Ishikawa (cell line): ENCODE results near the gene EXOC6.

ENCODE experiments used
- EGR1 ChIP-seq: IDR thresholded peaks from 2 replicates; pipeline ENCODE4 v1.6.1; 2012
- EP300 ChIP-seq: IDR thresholded peaks from 2 replicates; pipeline ENCODE4 v1.6.1; 2012; ENCODE audit warnings: borderline replicate concordance
- FOXM1 ChIP-seq: IDR thresholded peaks from 2 replicates; pipeline ENCODE4 v1.6.1; 2012; ENCODE audit warnings: low read depth, borderline replicate concordance
- RAD21 ChIP-seq: IDR thresholded peaks from 2 replicates; pipeline ENCODE4 v1.6.1; 2012; ENCODE audit warnings: low read depth
- TAF1 ChIP-seq: IDR thresholded peaks from 2 replicates; pipeline ENCODE4 v1.6.1; 2012; ENCODE audit warnings: low read depth, mild to moderate bottlenecking
- YY1 ChIP-seq: IDR thresholded peaks from 2 replicates; pipeline ENCODE4 v1.6.1; 2012; ENCODE audit warnings: low read depth

- TF ChIP-seq FOXM1 = no peak
- no peak for TF ChIP-seq RAD21
- no peak for TF ChIP-seq TAF1
- no peak for TF ChIP-seq EGR1
- no peak for TF ChIP-seq EP300
- no peak for TF ChIP-seq YY1
These were observed 140.9 kb downstream of the EXOC6 start for GRCh38 chr10:92989250-92989649.
